NCI-H82 treated with DMSO at 0.1 percent for 48 hours (cell line): ENCODE results near the gene DLG2.

ENCODE experiments used
- DNase-seq: peaks from one replicate; lab custom pipeline; 2025; ENCODE audit not compliant: unreplicated experiment; lab: John Stamatoyannopoulos, UW

DLG2 gene

DNA sequence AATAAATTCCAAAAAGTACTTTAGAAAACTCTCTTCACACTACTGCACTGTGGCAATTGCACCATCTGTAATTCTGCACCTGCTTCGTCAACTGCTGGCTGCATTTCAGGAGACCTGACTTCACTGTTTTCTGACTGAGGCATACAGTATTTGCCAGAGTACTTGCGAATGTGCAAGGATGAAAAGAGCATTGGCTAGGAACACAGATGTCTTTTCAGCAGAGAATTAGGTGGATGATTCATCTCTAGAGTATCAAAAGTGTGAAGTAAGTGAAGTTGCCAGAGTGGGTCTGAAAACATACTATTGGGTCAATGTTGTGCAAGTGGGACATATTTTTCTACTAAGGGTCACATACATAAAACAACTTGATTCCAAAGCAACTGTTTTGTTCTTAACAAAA, 1913.4 kb downstream of the DLG2 start:
- DNase-seq, result no peak

DNA sequence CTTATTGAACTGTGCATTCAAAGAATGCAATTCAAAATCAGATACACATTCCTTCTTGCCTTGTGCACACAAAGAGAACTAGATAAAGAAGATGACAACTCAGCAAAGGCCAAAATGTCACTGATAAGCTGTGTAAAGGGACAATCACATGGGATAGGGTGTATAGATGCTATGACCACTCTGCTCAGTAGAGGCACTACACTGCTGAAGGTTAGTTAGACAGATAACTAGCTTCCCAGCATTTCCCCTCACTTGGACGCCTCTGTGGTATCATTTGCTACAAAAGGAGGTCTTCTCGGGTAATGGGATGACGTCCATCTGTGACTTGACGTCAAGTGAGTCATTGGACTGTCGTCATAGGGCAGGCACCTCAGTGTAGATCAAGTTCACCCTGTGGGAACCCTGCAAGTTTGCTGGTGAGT, 1916.0 kb downstream of the DLG2 start:
- no peak for DNase-seq

DNA sequence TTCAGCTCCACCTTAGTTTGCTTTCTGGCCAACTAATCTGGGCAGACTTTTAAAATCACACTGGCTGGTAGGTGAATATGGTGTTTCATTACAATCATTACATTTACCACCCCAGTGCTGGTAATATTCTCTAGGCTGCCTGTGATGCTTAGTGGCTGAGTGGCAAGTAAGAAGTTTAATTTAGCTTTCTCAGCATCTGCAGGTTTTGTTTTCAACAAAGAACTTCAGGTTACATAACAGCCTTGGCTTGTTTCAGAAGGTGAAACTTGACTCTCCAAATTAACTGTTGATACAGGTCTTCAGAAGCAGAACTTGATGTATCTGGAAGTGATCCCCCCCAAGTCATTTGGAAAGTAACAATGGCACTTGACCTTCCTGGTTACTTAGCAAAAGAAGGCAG, 1917.7 kb downstream of the DLG2 start:
- no peak for DNase-seq

DNA sequence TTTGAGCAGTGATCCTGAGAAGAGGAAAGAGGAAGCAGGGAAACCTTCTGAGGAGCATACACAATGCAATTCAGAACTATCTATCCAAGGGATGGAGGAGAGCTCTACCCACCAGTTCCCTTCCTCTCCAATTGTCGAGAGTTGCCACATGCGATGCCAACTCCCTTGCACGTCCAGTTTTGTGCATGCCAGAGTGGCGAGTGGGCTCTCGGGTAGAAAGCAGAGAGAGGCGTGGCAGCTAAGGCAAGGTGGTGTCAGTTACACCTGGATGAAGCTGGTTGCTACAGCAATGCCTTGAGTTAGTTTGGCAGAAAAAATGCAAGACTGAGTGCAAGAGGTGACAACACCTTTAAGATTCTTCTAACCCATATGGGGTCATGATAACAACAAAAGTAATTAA, 1920.6 kb downstream of the DLG2 start:
- no peak for DNase-seq

DNA sequence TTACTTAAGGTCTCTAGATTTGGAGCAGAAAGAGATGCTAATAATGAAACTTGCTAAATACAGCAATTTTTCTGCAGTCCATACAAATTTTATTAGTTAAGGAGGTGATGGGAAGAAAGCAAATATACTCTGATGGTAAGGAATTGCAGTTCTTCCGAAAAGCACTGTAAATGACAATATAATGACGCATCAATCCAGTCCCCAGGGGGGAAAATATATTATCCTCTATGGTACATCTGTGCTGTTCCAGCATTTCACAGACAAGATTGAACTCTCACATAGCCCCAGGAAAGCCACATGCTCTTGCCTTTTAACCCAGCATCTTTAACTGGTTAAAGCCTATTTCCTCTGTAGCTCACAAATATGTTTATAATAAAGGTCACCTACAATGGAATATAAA, 1924.3 kb downstream of the DLG2 start:
- no peak for DNase-seq

DNA sequence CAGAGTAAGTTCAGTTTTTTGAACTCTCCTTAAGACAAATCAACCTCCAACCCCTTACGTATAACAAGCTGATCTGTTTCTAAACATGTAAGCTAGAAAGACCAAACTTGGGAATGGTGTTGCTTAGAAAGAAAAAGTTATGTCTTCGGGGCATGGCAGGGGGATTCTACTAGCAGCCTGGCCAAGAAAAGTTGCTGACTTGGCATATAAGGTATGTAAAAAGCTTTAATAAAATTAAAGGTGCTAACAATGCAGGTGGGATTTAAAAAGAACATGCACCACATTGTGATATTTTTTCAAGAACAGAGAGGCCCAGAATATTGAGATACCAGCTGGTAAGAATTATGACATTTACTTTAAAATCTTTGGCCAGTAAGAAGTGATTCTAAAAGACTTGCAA, 1929.6 kb downstream of the DLG2 start:
- DNase-seq, result no peak

DNA sequence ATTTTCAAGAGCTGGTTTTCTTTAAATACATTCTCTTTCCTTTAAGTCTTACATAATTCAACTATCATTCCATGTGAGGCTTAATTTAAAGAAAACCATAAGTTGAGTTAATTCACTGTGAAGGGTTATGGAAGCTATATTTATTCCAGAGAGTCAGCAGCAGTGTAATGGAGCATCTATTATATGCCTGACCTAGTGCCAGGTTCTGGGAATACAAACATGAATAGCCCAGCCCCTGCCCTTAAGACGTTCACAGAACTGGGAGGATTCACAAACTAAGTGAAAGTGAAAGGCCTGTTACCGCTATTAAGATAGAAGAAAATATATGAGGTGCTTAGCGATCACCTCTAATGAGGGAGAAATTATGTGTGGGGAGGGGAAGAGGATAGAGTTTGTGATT, 1932.1 kb downstream of the DLG2 start:
- DNase-seq, result no peak

DNA sequence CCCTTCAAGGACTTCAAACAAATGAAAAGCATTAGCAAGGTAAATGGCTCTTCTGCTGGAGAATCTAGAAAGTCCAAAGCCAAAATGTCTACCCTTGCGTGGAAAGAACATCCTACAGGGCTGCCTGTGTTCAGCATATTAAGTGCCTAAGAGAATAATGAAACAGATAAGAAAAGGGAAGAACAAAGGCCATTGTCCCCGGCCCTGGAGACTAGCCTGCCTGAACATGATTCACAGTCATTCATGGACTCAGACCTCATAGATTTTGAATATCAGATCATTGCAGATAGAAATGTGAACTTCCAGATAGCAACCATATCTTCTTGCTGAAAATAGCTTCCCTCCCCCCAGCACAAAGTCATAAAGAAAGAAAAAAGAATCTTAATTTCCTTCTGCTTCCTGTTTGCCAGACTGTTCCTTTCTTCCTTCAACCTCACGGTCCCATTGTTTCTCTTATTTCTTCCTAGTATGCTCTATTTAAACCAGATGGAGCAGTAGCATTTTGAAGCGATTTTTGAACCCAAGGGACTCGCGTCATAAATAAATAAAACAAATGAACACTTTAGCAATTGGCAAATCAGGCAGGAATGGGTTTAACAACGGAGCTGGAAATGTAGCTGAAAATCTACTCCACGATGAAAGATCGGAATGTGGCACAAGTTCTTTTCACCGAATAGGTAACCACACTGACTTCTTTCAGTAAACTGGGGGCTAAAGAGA, 1932.8 kb downstream of the DLG2 start:
- DNase-seq, result no peak

DNA sequence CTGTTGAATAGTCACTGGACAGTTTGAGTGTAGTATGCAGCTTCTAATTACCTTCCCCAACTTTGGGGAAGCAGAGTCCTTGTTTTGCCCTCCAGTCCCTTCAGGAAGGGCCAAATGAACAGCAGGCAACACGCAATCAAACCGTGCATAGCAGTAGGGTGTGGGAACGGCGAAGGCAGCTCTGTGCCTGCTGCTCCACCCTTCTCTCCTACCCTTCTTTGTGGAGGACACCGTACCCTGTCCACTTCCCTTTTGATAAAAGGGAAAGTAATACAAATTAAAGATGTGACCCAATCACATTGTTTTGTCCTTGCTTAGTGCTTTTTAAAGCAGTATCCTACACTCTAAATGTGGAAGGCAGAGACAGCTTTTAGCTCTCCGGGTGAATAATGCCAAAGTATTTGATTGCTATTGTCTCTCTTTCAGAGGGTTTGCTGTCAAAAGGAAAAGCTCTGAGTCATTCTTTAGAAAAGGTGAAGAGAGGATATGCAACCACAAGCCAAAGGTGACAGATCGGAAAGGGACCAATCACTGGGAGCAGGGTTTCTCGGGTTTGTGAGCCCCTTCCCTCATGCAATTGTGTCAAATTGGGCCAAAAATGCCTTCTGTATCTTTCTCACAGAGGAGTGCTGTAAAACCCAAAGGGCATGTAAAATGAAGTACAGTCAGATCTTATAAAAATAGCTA, 1933.7 kb downstream of the DLG2 start:
- no peak for DNase-seq

DNA sequence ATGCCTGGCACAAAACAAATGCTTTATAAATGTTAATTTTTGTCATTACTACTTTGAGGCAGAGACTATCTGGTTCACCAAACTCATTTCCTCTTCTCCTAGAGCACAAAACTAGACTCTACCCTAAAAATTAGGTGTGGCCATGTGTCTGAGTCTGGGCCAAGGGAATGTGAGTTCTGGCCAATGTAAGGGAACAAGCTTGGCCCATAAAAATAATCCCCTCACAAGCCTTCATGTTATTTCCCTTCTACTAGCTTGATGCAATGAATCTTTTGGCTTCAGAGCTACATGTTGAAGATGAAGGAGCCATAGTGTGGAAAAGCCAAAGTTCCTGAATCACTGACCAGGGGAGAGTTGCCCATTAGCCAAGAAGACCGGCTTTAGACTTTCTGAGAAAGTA, 1934.5 kb downstream of the DLG2 start:
- no peak for DNase-seq

DNA sequence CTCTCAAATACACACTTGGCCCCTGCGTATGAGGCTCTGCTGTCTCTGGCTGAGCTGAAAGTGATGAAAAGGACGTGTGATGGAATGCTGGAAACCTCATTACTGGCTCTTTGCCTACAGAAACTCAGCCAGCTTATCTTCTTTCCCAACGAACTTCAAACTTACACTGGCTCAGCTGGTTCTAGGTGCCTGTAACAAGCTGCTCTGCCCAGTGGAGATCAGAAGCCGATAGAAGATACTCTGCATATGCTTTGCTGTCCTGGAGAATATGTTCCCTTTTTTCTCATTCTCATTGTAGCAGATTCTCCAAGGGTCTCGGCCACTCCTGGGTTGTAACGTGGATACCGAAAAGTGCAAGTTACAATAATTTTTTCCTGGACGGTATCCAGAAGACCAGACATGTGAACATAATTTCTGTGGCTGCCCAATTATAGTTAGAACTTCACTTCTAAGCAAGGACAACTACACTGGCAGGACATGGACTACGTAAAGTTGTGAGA, 1935.6 kb downstream of the DLG2 start:
- no peak for DNase-seq

DNA sequence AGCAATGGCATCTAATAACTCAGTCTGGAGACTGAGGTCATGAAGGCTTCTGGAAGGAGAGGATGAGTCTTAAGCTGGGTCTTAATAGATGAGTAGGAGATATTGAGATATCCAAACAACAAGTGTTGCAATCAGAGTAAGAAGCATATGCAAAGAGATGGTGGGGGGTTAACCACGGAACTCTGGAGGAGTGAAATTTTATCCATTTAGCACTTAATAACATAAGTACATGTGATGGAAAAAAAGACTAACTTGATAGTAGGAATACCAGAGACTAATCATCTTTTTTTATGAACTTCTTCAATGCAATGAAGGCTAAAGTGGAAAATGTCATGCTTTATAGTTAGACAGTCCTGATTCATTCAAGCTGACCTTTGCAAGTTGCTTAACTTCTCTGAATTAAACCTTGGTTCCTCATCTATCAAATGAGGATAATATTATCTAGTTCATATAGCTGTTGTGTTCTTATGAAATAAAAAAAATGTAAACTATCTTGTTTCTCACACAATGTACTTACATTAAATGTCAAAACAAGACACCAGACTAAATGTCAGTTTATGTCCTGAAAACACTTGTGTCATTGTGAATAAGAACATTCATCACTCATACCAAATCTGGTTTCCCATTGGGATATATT, 1937.9 kb downstream of the DLG2 start:
- DNase-seq, result no peak

DNA sequence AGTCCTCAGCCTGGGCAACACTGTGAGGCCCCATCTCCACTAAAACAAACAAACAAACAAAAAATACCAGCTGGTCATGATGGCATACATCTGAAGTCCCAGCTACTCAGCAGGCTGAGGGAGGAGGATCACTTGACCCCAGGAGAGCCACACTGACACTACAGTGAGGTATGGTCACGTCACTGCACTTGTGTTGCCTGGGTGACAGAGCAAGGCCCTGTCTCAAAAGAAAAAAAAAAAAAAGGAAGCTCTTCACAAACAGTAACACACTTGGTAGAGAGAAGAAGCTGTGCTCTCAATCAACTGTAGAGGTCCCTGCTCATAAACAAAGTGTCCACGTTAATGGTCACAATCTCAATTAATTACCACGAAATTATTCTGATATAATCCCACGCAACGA, 1939.4 kb downstream of the DLG2 start:
- DNase-seq, result no peak

DNA sequence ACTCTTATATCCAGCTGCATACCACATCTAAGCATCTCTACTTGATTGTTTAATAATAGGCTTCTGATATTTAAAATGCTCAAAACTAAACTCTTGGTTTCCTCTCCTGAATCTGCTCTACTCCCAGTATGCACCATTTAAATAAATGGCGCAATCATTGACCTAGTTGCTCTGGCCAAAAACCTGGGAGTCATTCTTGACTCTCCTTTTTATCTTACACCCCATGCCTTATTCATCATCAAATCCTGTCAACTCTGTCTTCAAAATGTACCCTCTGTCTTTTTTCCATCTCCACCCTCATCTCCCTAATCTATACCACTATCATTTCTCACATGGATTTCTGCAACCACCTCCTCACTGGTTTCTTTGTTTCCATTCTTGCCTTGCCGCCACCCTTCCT, 1941.4 kb downstream of the DLG2 start:
- no peak for DNase-seq

DNA sequence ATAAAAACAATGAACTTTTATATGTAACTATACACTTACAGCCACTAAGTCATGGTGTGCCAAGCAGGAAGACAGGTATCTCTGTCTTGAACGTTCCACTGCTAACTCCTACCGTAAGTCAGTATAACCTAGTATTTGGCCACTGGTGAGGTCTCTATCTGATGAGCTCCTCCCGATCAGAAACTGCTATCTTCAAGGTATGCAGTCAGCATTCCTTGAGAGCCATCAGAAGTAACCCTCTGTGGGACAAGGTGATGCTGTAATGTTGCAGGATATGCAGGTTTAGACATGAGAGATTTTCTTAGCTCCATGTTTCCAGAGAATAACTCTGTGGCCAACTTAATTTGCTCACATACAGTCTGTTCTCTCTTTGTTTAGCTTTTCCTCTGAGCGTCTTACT, 1943.1 kb downstream of the DLG2 start:
- DNase-seq, result no peak

DNA sequence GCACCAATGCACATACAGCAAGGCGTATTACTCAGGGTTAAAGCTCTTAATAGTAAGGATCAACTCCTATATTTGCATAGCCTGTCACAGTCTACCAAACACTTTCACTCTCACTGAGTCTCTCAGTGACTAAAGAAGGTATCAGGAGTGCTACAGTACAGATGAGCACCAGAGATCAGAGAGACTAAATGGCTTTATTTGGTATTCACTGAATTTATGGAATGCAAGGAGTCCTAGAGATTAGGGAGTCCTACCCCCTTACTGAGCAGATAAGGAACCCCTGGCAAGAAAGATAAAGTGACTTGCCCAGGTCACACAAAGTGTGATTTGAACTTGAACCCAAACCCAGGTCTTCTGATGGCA, 1944.6 kb downstream of the DLG2 start:
- peak; percentile 8 for DNase-seq

DNA sequence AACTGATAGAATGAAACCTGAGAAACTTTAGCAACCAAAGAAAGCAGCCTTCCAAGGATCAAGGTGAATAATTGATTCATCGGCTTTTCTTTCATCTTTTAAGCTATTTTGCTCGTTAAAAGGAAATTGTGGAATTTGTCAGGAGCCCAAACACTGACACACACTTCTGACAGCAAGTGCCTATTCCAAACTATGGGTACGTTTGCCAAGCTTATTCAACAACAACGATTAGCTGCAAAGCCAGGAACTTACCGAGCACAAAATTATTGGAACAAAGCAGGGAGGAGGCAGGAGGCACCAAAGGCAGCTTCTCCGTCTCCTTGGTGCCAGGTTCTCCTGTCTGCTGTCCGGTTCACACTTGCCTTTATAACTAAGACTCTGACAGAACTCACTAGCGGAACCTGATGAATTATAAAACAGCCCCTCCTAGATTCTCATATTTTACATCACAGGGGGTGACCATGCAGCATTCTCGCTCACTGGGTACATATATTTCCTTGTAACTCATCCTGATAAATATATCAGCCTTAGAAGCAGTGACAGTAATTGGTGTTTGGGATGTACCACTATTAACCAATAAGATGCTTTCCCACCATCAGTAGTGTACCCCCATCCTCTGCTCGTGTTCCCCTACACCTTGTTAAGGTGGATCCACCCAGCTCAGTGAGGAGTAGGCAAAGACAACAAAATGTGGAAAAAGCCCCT, 1945.1 kb downstream of the DLG2 start:
- no peak for DNase-seq

DNA sequence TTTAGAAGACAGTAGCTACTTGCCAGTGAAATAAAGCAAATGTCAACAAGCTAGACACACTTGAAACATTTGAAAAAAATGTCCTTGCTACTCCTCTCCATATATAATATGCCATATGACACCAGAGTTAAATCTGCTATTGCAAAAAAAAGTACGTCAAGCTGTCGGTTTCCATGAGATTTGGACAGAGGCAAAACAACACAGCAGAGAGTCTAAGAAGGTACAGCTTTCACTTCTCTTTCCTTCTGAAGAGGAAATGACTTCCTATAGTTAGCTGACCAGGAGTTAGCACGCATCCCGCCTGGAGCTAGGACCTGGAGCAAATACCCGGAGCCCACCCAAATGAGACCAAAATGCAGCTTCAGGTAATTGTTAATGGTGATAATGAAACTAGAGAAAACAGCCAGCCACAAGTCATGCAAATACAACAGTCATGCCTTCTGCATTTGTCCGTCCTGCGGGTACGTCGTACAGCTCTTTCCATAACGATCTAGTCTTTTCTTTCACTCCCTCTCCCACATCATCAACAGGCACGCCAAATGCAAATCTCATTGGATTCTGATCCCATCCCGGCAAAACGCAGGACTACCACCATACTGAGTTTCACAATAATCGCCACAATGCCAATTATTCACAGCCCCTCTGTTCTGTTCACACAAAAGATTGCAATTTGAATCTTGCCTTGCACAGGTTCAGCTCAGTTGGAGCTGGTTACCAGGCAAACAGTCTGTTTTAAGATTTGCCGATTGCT, 1945.9 kb downstream of the DLG2 start:
- no peak for DNase-seq

DNA sequence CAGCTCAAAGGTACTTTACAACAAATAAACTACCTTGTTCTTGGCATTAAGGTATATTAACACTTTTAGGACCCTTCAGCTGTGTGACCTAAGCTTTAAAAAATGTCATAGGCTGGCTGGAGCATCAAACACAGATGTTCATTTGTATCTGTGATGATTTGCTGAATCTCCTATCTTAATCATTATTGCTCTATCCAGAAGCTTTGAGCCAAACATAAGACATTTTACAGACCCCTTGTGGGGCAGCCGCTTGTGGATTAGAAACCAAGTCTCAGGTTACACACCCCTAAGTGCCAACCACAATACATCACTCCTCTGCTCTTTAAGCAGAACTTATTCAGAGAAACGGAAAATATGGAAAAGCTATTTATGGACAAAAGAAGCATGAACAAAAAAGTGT, 1946.8 kb downstream of the DLG2 start:
- no peak for DNase-seq

DNA sequence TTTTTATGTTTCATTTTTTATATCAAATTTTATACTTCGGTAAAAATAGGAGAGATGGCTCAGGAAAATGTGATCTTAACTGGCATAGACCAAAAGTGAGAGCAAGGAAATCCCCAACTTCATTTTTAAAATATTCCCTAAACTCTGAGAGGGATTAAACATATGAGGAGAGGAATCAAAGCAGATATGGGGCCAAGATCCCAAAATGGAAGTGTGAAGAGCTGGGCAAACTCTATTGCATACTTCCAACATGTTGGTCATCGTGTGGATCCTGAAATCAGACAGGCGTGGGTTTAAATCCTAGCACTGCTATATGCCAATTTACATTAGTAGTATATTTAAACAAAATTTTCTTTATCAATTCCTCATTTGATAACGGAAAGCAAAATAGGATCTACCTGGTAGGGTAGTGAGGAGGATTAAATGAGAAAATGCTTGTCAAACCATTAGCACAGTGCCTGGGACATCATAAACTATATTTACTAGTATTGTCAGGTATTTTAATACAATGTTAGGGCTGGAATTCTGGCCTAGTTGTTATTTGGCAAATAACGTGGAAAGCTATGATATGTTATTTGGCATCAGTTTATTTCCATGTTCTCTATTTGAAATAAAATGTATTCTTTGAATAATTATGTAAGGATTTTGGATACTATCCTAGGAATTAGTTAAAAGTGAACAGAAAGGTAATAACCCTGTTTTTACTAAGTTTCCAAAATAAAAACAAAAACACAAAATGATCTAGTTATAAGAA, 1948.1 kb downstream of the DLG2 start:
- DNase-seq, result no peak
